GM18951 (cell line): ENCODE results near the gene NR5A2.

Experiments
- POLR2A ChIP-seq: IDR thresholded peaks from 4 replicates; pipeline ENCODE4 v1.6.1; 2011; ENCODE audit warnings: mild to moderate bottlenecking; ENCODE audit not compliant: insufficient read length, insufficient read depth; ENCODE audit errors: extremely low read depth
- in situ Hi-C: fragments of 300-500 bp; cut with MboI; formaldehyde crosslinking; loops from one replicate; pipeline ENCODE4 v1.12.0; 2022; ENCODE audit warnings: low sequenced_read_pairs, mixed read lengths, inconsistent platforms; ENCODE audit not compliant: unreplicated experiment

The NR5A2 gene

GRCh38 chr1:200099040-200099439 is 71.5 kb downstream of the NR5A2 start:
- no peak for TF ChIP-seq POLR2A
- in situ Hi-C loops, result no loop called here

- in situ Hi-C loops, result no loop called here
- TF ChIP-seq POLR2A, result no peak
Observed at GRCh38 chr1:200103966-200104583, 76.6 kb downstream of the NR5A2 start.

- TF ChIP-seq POLR2A, result no peak
- in situ Hi-C loops, result no loop called here
Observed at GRCh38 chr1:200107004-200107470, 79.5 kb downstream of the NR5A2 start.

- in situ Hi-C loops, result no loop called here
- no peak for TF ChIP-seq POLR2A
Observed at GRCh38 chr1:200108659-200109058, 81.1 kb downstream of the NR5A2 start.

- in situ Hi-C loops, result no loop called here
- TF ChIP-seq POLR2A, result no peak
Observed at GRCh38 chr1:200112290-200112689, 84.8 kb downstream of the NR5A2 start.

GRCh38 chr1:200115532-200115931 is 88.0 kb downstream of the NR5A2 start:
- in situ Hi-C loops, result no loop called here
- no peak for TF ChIP-seq POLR2A

- no peak for TF ChIP-seq POLR2A
- in situ Hi-C loops, result no loop called here
Observed at GRCh38 chr1:200116324-200116723, 88.8 kb downstream of the NR5A2 start.

- no peak for TF ChIP-seq POLR2A
- in situ Hi-C loops, result no loop called here
Observed at GRCh38 chr1:200118779-200119505, 91.4 kb downstream of the NR5A2 start.

GRCh38 chr1:200121421-200121820 is 93.9 kb downstream of the NR5A2 start:
- in situ Hi-C loops, result no loop called here
- no peak for TF ChIP-seq POLR2A

GRCh38 chr1:200124309-200124708 is 96.8 kb downstream of the NR5A2 start:
- in situ Hi-C loops, result no loop called here
- TF ChIP-seq POLR2A, result no peak

- in situ Hi-C loops, result no loop called here
- TF ChIP-seq POLR2A, result no peak
Observed at GRCh38 chr1:200128081-200128480, 100.6 kb downstream of the NR5A2 start.

- TF ChIP-seq POLR2A, result no peak
- in situ Hi-C loops, result no loop called here
Observed at GRCh38 chr1:200128944-200129879, 101.7 kb downstream of the NR5A2 start.

- in situ Hi-C loops, result loop anchor here (5.0 to 10.0 kb wide), 2 partner anchors 124 to 352 kb away; no protein-coding TSS in a partner anchor
Observed at GRCh38 chr1:200130552-200130951, 103.0 kb downstream of the NR5A2 start.

More at GRCh38 chr1:200130552-200130951, 103.0 kb downstream of the NR5A2 start:
- TF ChIP-seq POLR2A, result no peak
